Measurements from ENCODE around the gene OXCT2. TPM values are rescaled to one million over a fixed set of nuclear protein-coding genes. Genes with fewer than 3 reads are reported as not detected.

OXCT2 gene
- total RNA-seq, 1 donor from 2014 or later, result 1.1 TPM

- no peak for DNase-seq (ENCODE audit: low read depth)
- Histone ChIP-seq H3K4me3 (ENCODE audit: low read depth, low read length) (no peak overlapping the region), H3K27me3 (ENCODE audit: control insufficient read depth, insufficient read depth, low read length) (no peaks in the 10 kb centered on the region), H3K36me3 (ENCODE audit: control insufficient read depth, insufficient read depth, low read length) (no peaks in the 10 kb centered on the region)
- no peak for TF ChIP-seq CTCF (IDR thresholded peaks at IDR 0.05; ENCODE audit: insufficient read depth, low read length, severe bottlenecking)
- no peak for FAIRE-seq
Measured at GRCh38 chr1:39808784-39809517, 37.8 kb upstream of the OXCT2 start.

GRCh38 chr1:39805385-39805784 lies 34.2 kb upstream of the OXCT2 start:
- TF ChIP-seq CTCF (IDR thresholded peaks at IDR 0.05; ENCODE audit: insufficient read depth, low read length, severe bottlenecking), result no peak
- no peak for FAIRE-seq
- H3K27me3 ChIP-seq (ENCODE audit: control insufficient read depth, insufficient read depth, low read length), result no peaks in the 10 kb centered on the region
- H3K4me3 ChIP-seq (ENCODE audit: low read depth, low read length), result no peak overlapping the region
- H3K36me3 ChIP-seq (ENCODE audit: control insufficient read depth, insufficient read depth, low read length), result no peaks in the 10 kb centered on the region
- no peak for DNase-seq (ENCODE audit: low read depth)

- peak; percentile 19 for DNase-seq (ENCODE audit: low read depth)
- Histone ChIP-seq H3K4me3 (ENCODE audit: low read depth, low read length) (no peak overlapping the region), H3K36me3 (ENCODE audit: control insufficient read depth, insufficient read depth, low read length) (no peaks in the 10 kb centered on the region), H3K27me3 (ENCODE audit: control insufficient read depth, insufficient read depth, low read length) (no peaks in the 10 kb centered on the region)
- no peak for FAIRE-seq
- no peak for TF ChIP-seq CTCF (IDR thresholded peaks at IDR 0.05; ENCODE audit: insufficient read depth, low read length, severe bottlenecking)
Measured at GRCh38 chr1:39802496-39803260, 31.5 kb upstream of the OXCT2 start.

GRCh38 chr1:39800471-39800835 lies 29.3 kb upstream of the OXCT2 start:
- Histone ChIP-seq H3K4me3 (ENCODE audit: low read depth, low read length) (no peak overlapping the region), H3K36me3 (ENCODE audit: control insufficient read depth, insufficient read depth, low read length) (no peaks in the 10 kb centered on the region), H3K27me3 (ENCODE audit: control insufficient read depth, insufficient read depth, low read length) (no peaks in the 10 kb centered on the region)
- TF ChIP-seq CTCF (IDR thresholded peaks at IDR 0.05; ENCODE audit: insufficient read depth, low read length, severe bottlenecking), result no peak
- DNase-seq (ENCODE audit: low read depth), result peak; percentile 86
- no peak for FAIRE-seq

- FAIRE-seq, result no peak
- peak; percentile 72 for TF ChIP-seq CTCF (IDR thresholded peaks at IDR 0.05; ENCODE audit: insufficient read depth, low read length, severe bottlenecking)
- DNase-seq (ENCODE audit: low read depth), result peak; percentile 97
- H3K36me3 ChIP-seq (ENCODE audit: control insufficient read depth, insufficient read depth, low read length), result no peaks in the 10 kb centered on the region
- H3K27me3 ChIP-seq (ENCODE audit: control insufficient read depth, insufficient read depth, low read length), result no peaks in the 10 kb centered on the region
- no peak overlapping the region for H3K4me3 ChIP-seq (ENCODE audit: low read depth, low read length)
Measured at GRCh38 chr1:39799770-39800470, 28.8 kb upstream of the OXCT2 start.

Measured in bronchial epithelial cell (primary cell).